HL-60 (cell line): ENCODE results near the gene PRRC1.
"Not testable (repeated sequence)": the region's sequence is repeated elsewhere in the genome, so short reads cannot be mapped to it uniquely, and the experiment has no call there.

Experiments used
- DNase-seq, 2 experiments: peaks; one replicate each; pipeline ENCODE4 v3.0.0-alpha.2; 2010 to 2020; ENCODE audit warnings: low read depth in 1 of 2, low spot score in 1 of 2
- H3K27ac ChIP-seq: fragments of 250-450 bp; sonication (Bioruptor Pico); replicated peaks from 2 replicates; pipeline ENCODE4 v1.5.1; 2020; ENCODE audit warnings: mild to moderate bottlenecking, moderate library complexity
- H3K27me3 ChIP-seq: fragments of 250-450 bp; sonication (Bioruptor Pico); 2 replicates; pipeline ENCODE4 v1.5.1; 2021; ENCODE audit warnings: mild to moderate bottlenecking, moderate library complexity; ENCODE audit not compliant: insufficient read depth, poor library complexity, severe bottlenecking
- H3K4me3 ChIP-seq: replicated peaks from 2 replicates; pipeline ENCODE4 v1.5.1; 2011; ENCODE audit warnings: mild to moderate bottlenecking, control low read depth, low read length; ENCODE audit not compliant: insufficient read depth
- CTCF ChIP-seq: IDR thresholded peaks from one replicate; pipeline ENCODE4 v1.5.1; 2011; ENCODE audit warnings: low read length, control low read depth, inconsistent platforms; ENCODE audit not compliant: insufficient read depth
- GABPA ChIP-seq: IDR thresholded peaks from 2 replicates; pipeline ENCODE4 v1.6.1; 2012; ENCODE audit warnings: low read depth
- POLR2AphosphoS5 ChIP-seq: IDR thresholded peaks from 2 replicates; pipeline ENCODE4 v1.6.1; 2012; ENCODE audit warnings: low read depth
- REST ChIP-seq: IDR thresholded peaks from 2 replicates; pipeline ENCODE4 v1.6.1; 2012; ENCODE audit warnings: low read depth; ENCODE audit not compliant: insufficient replicate concordance
- SPI1 ChIP-seq: IDR thresholded peaks from 2 replicates; pipeline ENCODE4 v1.6.1; 2012; ENCODE audit warnings: low read depth, mild to moderate bottlenecking, borderline replicate concordance

Gene PRRC1

GRCh38 chr5:127525181-127525580, 7.7 kb downstream of the PRRC1 start:
- no peak for DNase-seq
- H3K27ac ChIP-seq: no peak overlapping the region
- no peaks in the 10 kb centered on the region for H3K27me3 ChIP-seq
- H3K4me3 ChIP-seq: no peak overlapping the region
- no peak for TF ChIP-seq SPI1
- TF ChIP-seq CTCF: no peak
- no peak for TF ChIP-seq POLR2AphosphoS5

DNA sequence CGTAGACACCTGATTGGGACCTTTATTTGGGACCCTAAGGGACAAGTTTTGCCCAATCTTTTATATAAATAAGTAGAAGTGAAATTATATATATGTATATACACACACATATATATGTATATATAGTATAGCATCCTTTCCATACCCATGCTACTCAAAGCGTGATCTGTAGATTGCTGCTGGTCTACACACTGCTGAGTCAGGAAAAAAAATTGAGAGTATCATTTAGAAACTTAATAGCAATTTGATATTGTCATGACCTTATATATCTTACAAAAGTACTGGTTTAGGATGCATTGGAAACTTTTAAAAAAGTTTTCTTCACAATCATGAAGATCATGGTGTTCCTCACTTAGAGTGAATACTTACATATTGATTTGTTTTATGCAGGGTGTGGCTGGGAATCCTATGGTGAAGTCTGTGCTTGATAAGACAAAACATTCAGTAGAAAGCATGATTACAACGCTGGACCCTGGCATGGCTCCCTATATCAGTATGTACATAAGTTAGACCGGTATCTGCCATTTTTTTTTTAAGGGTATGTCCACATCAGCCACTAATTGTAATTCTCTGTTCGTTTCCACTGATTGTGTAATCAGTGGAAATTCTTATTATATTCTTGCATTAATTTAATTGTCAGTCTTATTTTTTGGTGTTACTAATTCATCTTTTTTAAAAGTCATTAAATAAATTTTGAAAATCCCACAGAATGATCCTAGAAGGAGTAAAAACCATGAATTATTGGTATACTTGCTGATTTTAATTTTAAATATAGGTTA, 12.7 kb downstream of the PRRC1 start:
- Histone ChIP-seq H3K27ac (no peak overlapping the region), H3K27me3 (no peaks in the 10 kb centered on the region), H3K4me3 (no peak overlapping the region)
- no peak for DNase-seq
- TF ChIP-seq CTCF (no peak), SPI1 (no peak), POLR2AphosphoS5 (no peak), GABPA (no peak), REST (no peak)

DNA sequence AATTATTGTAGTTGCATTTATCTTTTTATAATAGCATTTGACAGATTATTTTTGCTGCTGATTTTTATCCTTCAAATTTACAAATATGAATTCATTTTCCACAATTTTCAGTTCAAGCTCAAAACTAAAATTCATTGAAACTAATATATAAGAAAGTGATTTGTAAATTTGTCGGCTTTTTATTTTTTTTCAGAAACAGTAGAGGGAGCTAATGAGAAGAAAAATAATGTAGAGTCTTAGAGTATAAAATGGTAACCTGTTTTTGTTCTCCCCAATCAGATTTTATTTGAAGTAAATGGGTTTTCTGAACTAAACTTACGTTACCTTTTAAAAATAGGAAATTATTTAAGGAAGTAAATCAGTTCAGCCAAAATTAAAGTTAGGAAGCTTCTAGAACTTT, 19.2 kb downstream of the PRRC1 start:
- Histone ChIP-seq H3K27me3 (no peaks in the 10 kb centered on the region), H3K27ac (no peak overlapping the region), H3K4me3 (no peak overlapping the region)
- TF ChIP-seq GABPA (no peak), REST (no peak), CTCF (no peak)
- DNase-seq: no peak

- not testable (repeated sequence) for H3K27ac ChIP-seq, DNase-seq, H3K4me3 ChIP-seq, H3K27me3 ChIP-seq
These were observed 23.1 kb downstream of the PRRC1 start for GRCh38 chr5:127540553-127540952.

DNA sequence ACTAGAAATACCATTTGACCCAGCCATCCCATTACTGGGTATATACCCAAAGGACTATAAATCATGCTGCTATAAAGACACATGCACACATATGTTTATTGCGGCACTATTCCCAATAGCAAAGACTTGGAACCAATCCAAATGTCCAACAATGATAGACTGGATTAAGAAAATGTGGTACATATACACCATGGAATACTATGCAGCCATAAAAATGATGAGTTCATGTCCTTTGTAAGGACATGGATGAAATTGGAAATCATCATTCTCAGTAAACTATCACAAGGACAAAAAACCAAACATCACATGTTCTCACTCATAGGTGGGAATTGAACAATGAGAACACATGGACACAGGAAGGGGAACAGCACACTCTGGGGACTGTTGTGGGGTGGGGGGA, 27.8 kb downstream of the PRRC1 start:
- H3K27me3 ChIP-seq, DNase-seq, H3K4me3 ChIP-seq, H3K27ac ChIP-seq: not testable (repeated sequence)
